GM12875 (cell line): Measurements from ENCODE around the gene SAMD5.

ENCODE experiments used
- H3K4me3 ChIP-seq: one replicate; pipeline ENCODE4 v1.5.1; 2011; ENCODE audit warnings: low read depth, low read length, control low read depth
- CTCF ChIP-seq: IDR thresholded peaks from 2 replicates; pipeline ENCODE4 v1.5.1; 2011; ENCODE audit warnings: low read depth, mild to moderate bottlenecking, control low read depth, inconsistent platforms, low read length, moderate library complexity, borderline replicate concordance; ENCODE audit not compliant: insufficient read depth

The SAMD5 gene

GRCh38 chr6:147579667-147580066 is 71.2 kb downstream of the SAMD5 start:
- TF ChIP-seq CTCF = no peak
- H3K4me3 ChIP-seq = no peak overlapping the region

DNA sequence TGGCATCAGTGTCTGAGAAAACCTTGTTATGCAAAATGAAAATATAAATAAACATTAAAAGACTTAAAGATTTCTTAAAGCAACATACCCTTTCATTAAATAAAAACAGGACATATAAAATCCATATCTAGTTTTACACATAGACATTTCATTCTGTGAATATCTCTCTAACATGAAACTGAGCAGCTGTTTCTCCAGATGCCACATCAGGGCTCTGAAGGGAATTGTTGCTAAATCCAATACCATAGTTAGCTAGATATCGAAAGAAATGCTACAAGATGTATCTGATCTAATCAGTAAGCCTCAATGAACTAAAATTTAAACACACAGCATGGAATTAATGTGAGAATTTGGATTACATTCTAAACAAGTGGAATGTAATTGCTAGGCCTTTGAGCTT is 74.5 kb downstream of the SAMD5 start:
- no peak for TF ChIP-seq CTCF
- no peak overlapping the region for H3K4me3 ChIP-seq

DNA sequence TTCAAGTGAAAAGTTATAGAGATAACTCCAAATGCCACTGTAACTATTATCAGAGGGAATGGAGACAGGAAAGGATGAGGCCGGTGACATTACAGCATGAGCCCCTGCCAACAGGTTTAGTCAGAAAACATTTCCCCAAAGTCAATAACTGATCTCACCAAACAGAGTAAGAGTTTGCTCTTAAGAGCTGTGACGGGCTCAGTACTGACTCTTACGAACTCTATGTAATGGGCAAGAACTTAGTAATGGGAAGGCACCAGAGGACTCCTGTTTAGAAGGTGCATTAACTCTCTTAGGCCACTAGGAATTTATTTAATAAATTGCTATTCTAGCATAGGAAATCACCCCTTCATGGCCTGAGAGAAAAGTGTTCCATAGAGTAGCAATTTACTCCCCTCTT is 76.8 kb downstream of the SAMD5 start:
- H3K4me3 ChIP-seq = no peak overlapping the region
- TF ChIP-seq CTCF = no peak

DNA sequence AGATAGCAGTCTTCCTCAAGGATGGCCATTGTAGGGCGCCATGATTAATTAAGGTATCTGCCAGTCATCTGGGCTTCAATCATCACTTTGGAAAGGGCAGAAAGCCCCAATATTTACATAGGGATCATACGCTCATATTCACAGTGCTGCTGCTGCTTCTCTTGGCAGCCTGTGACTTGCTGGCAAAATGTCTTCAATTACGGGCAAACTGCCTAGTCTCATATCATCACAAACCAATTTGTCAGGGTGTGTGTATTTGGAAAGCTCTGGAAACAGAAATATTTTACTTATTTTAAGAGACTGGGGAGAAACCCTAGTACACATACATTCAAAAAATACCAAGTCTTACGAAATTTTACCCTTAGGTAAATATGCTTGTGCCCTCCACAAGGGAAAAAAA is 77.6 kb downstream of the SAMD5 start:
- TF ChIP-seq CTCF = no peak
- H3K4me3 ChIP-seq = no peak overlapping the region

GRCh38 chr6:147587907-147588306 is 79.4 kb downstream of the SAMD5 start:
- H3K4me3 ChIP-seq = no peak overlapping the region
- TF ChIP-seq CTCF = no peak

DNA sequence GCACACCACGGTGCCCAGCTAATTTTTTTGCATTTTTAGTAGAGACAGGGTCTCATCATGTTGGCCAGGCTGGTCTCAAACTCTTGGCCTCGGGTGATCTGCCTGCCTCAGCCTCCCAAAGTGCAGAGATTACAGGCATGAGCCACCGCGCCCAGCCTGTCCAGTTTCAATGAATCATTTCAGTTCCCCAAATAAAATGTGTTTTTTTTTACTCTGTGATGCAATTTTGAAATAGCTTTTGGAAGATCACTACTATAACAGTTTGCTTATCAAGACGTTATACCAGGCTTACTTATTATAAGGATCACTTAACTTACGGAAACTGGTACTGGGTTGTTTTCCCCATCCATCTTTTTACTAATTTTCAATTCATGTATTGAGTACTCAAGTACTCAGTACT is 80.0 kb downstream of the SAMD5 start:
- H3K4me3 ChIP-seq = no peak overlapping the region
- no peak for TF ChIP-seq CTCF

DNA sequence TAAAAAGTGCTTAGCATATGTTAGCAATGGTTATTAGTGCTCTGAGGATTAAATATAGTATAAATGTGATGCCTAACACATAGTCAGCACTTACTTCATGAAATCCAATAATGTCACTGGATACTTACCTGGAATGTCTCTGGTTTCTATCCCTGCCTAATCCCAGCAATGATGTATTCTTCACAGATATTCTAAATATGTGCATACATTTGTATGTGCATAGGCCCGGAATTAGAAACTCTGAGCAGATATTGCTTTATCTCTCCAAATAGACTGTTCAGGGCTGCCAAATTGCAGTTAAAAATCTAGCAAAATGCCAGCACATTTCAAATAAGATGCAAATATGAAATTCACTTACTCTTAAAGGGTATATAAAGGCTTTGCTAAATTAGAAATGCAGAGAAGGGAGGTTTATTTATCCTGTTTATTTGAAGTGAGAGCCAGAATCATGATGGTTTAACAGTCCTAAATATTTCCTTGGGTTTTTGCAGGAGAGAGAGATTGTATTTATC is 81.3 kb downstream of the SAMD5 start:
- no peak for TF ChIP-seq CTCF

More for the DNA sequence above, 81.3 kb downstream of the SAMD5 start:
- H3K4me3 ChIP-seq = no peak overlapping the region
